NCI-H1417 treated with DMSO at 0.1 percent for 48 hours (cell line): Measurements from ENCODE around the gene RAB4B.
"Not testable (repeated sequence)": the region's sequence is repeated elsewhere in the genome, so short reads cannot be mapped to it uniquely, and the experiment has no call there.

Experiments
- DNase-seq: peaks from one replicate; lab custom pipeline; 2025; lab: John Stamatoyannopoulos, UW

Gene RAB4B

DNA sequence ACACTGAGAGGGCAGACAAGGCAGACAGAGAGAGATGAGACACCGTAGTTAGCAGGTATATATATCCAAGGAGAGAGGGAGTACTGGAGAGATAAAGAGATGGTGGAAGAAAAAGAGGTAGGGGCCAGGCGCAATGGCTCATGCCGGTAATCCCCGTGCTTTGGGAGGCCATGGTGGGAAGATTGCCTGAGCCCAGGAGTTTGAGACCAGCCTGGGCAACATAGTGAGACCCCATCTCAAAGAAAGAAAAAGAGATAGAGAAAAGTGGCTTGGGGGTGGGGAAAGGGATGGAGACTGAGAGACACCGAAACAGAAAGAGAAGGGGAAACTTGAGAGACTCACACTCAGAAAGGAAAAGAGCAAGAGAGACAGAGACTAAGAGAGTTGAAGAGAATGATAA, 2.5 kb downstream of the RAB4B start:
- no peak for DNase-seq

DNA sequence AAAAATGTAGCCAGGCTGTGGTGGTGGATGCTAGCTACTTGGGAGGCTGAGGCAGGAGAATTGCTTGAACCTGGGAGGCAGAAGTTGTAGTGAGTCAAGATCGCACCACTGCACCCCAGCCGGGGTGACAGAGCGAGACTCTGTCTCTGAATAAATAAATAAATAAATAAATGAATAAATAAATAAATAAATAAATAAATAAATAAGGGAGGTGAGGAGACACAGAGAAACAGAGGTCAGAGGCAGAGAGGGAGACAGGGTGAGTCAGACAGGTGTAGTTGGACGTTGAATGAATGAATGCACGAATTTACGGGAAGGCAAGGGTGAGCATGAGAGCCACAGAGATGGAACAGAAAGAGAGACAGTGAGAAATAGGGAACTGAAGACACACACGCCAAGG, 3.1 kb downstream of the RAB4B start:
- DNase-seq, result no peak

DNA sequence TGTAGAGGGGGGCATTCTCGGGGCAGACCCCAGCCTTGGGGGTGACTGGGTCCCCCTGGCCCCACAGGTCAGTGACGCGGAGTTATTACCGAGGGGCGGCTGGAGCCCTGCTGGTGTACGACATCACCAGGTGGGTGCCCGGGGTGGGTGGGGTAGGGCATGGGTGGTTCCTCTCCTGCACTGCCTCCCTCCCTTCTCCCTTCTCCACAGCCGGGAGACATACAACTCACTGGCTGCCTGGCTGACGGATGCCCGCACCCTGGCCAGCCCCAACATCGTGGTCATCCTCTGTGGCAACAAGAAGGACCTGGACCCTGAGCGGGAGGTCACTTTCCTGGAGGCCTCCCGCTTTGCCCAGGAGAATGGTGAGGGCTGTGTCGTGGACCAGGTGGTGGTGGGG, 5.7 kb downstream of the RAB4B start:
- no peak for DNase-seq

GRCh38 chr19:40784146-40784545, 6.1 kb downstream of the RAB4B start:
- not testable (repeated sequence) for DNase-seq

DNA sequence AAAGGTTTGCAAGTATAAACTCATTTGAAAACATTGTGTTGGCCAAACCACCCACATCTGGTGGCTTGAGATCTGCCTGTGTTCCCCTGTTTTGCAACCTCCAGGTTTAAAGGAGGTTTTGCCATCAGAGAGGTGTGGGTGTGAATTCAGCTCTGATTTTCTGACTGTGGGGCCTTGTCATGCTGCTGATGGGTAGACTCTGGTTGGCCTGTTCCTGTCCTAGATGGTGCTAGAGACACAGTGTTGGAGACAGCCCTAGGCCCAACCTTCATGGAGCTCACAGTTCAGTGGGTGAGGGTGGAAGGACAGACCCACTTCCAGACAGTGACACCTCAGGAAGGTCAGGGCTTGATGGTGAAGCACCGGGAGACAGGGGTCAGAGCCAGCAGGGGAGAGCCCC, 7.5 kb downstream of the RAB4B start:
- no peak for DNase-seq

DNA sequence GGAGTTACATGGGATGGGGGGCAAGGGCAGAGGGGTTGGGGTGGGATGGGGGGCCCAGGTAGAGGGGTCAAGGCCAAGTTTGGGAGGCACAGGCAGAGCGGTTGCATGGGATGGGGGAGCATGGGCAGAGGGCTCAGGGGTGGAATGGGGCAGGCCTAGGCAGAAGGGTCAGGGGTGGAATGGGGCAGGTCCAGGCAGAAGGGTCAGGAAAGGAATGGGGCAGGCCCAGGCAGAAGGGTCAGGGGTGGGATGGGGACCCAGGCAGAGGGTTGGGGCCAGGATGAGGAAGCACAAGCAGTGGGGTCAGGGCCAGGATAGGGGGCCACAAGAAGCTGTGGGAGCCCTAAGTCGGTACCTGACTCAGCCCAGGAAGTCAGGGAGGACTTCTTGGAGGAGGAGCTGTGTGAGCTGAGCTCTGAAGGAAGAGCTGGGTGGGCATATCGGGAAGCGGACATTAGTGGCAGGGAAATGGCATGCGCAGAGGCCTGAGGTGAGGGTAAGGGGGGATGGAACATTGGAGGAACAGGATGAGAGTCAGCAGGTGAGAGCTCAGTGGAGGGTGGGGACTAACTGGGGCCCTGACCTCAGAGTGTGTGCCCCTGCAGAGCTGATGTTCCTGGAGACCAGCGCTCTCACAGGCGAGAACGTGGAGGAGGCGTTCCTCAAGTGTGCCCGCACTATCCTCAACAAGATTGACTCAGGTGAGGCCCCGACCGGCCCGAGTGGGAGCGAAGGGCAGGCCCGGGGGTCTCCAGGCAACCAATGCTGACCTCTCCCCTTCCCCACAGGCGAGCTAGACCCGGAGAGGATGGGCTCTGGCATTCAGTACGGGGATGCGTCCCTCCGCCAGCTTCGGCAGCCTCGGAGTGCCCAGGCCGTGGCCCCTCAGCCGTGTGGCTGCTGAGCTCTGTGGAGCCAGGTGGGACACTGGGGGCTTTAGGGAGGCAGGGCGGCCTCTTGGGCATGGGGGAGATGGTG, 8.3 kb downstream of the RAB4B start:
- DNase-seq, result no peak

DNA sequence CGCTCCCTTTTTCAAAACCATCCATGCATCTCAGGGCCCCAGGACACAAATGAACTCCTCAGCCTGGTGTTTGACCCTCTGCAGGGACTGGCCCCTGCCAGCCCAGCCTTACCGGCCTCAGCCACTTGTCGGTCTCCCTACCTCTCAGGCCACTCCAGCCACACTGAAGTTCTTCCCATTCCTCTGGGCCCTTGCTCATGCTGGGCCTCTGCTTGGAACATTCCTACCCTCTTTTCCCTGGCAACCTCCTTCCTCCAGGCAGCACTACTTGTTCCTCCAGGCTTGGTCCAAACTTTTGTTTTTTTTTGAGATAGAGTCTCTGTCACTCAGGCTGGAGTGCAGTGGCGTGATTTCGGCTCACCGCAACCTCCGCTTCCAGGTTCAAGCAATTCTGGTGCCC, 13.3 kb downstream of the RAB4B start:
- DNase-seq, result no peak

GRCh38 chr19:40791996-40792395, 13.9 kb downstream of the RAB4B start:
- no peak for DNase-seq

- no peak for DNase-seq
Measured at GRCh38 chr19:40797166-40797962, 19.3 kb downstream of the RAB4B start.

- peak; percentile 7 for DNase-seq
Measured at GRCh38 chr19:40797963-40798682, 20.1 kb downstream of the RAB4B start.

GRCh38 chr19:40798683-40799557, 20.9 kb downstream of the RAB4B start, which contains the start of gene EGLN2:
TSS of gene EGLN2 (plus strand) at chr19:40799191. CDS start at chr19:40800573, 1,382 bp downstream.
- peak; percentile 93 for DNase-seq

- DNase-seq, result no peak
Measured at GRCh38 chr19:40799558-40800338, 21.7 kb downstream of the RAB4B start.

DNA sequence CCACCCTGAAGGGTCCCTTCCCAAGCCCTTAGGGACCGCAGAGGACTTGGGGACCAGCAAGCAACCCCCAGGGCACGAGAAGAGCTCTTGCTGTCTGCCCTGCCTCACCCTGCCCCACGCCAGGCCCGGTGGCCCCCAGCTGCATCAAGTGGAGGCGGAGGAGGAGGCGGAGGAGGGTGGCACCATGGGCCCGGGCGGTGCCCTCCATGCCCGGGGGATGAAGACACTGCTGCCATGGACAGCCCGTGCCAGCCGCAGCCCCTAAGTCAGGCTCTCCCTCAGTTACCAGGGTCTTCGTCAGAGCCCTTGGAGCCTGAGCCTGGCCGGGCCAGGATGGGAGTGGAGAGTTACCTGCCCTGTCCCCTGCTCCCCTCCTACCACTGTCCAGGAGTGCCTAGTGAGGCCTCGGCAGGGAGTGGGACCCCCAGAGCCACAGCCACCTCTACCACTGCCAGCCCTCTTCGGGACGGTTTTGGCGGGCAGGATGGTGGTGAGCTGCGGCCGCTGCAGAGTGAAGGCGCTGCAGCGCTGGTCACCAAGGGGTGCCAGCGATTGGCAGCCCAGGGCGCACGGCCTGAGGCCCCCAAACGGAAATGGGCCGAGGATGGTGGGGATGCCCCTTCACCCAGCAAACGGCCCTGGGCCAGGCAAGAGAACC, 22.4 kb downstream of the RAB4B start:
- no peak for DNase-seq

DNA sequence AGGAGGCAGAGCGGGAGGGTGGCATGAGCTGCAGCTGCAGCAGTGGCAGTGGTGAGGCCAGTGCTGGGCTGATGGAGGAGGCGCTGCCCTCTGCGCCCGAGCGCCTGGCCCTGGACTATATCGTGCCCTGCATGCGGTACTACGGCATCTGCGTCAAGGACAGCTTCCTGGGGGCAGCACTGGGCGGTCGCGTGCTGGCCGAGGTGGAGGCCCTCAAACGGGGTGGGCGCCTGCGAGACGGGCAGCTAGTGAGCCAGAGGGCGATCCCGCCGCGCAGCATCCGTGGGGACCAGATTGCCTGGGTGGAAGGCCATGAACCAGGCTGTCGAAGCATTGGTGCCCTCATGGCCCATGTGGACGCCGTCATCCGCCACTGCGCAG, 22.9 kb downstream of the RAB4B start:
- DNase-seq, result no peak

DNA sequence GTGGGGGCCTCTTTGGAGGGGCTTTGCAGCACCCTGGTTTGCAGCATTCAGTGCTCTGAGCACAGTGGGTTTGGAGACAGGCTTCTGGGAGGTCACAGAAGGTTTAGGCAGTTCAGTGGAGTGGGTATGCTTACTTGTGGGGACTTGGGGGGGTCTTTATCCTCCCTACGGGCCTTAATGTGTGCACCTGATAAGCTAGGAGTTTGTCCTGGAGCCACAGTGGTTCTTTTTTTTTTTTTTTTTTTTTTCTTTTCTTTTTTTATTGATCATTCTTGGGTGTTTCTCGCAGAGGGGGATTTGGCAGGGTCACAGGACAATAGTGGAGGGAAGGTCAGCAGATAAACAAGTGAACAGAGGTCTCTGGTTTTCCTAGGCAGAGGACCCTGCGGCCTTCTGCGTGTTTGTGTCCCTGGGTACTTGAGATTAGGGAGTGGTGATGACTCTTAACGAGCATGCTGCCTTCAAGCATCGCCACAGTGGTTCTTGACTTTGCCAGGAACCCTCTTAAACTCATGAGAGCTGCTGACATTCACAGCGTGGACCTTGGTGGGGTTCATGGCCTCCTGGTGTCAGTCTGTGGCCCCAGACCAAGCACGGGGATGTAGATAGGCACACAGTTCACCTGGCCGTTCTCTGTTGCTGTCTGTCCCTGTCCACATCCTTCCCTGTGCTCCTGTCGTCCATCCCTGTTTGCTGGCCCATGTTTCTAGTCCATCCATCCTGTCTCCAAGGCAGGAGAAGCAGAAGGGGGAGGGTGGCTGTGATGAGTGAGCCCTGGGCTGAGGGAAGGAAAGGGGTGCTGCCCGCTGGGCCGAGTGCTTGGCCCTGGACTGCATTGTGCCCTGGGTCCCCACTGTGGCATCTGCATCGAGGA, 23.6 kb downstream of the RAB4B start:
- no peak for DNase-seq

DNA sequence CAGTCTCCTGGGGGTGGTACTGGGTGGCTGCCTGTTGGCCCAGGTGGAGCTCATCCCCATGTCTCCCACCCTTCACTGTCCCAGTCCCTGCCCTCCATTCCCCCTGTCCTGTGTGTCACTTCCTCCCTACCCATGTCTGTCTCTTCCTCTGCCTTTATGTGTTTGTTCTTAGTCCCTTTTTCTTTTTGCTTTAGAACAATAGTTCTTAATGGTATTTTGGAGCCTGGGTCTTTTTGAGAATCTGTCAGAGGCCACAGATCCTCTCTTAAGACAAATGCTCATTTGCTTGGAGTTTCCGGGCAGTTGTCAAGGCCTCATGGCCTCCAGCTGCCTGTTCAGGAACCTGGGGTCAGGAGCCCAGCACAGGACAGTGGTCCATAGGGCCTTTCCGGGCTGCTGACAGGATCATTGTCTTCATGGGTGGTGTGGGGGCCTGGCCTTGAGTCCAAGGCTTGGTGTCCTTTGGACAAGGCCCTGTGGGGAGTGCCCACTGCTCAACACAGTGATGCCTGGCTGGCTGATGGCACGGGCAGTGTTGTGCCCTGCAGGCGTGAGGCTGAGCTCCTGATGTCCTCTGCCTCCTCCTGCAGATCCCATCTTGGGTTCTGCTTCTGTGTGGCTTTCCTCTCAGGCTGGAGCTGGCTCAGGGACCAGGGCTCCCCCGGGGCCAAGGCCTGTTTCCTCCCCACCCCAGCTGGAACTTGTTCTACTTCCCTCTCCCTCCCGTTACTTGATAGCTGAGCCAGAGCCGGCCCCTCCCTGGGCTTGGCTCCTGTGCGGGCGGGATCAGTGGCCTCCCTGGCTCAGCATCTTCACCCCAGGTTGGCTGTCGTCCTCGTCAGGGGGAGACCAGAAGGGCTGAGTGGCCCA, 24.5 kb downstream of the RAB4B start:
- no peak for DNase-seq

- no peak for DNase-seq
Measured at GRCh38 chr19:40803170-40803856, 25.3 kb downstream of the RAB4B start.
